ENCODE data around the gene SMURF2. TPM values are rescaled to one million over a fixed set of nuclear protein-coding genes. Genes with fewer than 3 reads are reported as not detected.

SMURF2 gene
- total and polyA plus RNA-seq, 9 of the 15 experiments (the other 6 are each of a cell fraction or from before 2014, with no cell fraction given), result 3.8 to 22.0 (median 14.8) TPM

- H3K9me1 ChIP-seq (ENCODE audit: control insufficient read depth, insufficient read depth, low read length), result no peaks in the 10 kb centered on the region
- BruUV-seq (replicated peaks), result TSS peak; percentile 36
- no peaks in the 10 kb centered on the region for H3K9me3 ChIP-seq (replicated peaks; ENCODE audit: control insufficient read depth, insufficient read depth, low read depth, low read length)
- peaks cover 7 to 20% of the 10 kb centered on the region in 2 experiments; a peak in 4 of 5 replicates for H3K4me1 ChIP-seq (replicated peaks in 1 of 2; ENCODE audit: control insufficient read depth in 2 of 2, insufficient read depth in 2 of 2, low read length in 2 of 2)
- intact Hi-C loops (cut with micrococcal nuclease), result no loop called here
- in situ Hi-C loops (cut with MboI), result no loop called here
- FAIRE-seq, result peak; percentile 69
- 6% methylated on average over 3 of the region's 3 CpGs for WGBS (ENCODE audit: insufficient coverage, low coverage, missing lambda C conversion rate)
- H3K27me3 ChIP-seq (ENCODE audit: control insufficient read depth in 2 of 2, insufficient read depth in 2 of 2, low read length in 2 of 2), result no peaks in the 10 kb centered on the region
- H3K4me3 ChIP-seq, result no peak overlapping the region
- peak overlapping the region; percentile 75 for H3K4me2 ChIP-seq (ENCODE audit: insufficient read depth, low read length)
- peak; percentile 93 for ATAC-seq
- H4K20me1 ChIP-seq (replicated peaks; ENCODE audit: control insufficient read depth, insufficient read depth, low read length), result no peaks in the 10 kb centered on the region
- peak overlapping the region; percentile 98 for H3K27ac ChIP-seq (ENCODE audit: extremely low read depth, low read depth, low read length)
- H3K36me3 ChIP-seq (ENCODE audit: control insufficient read depth, insufficient read depth, low read length), result peaks cover 21% of the 10 kb centered on the region
- H2AFZ ChIP-seq (ENCODE audit: low read depth, low read length), result peak overlapping the region; percentile 94
- DNase-seq (ENCODE audit: extremely low read depth in 1 of 4, low spot score in 3 of 4), result peak in 3 of 4 experiments; percentile 12 to 76 (median 53)
- ChIA-PET CTCF (ENCODE audit: low intra/inter-chr PET ratio) (interaction anchor here (1.0 kb wide), 1 partner anchor 76 kb away, joined by 4 read pairs; no protein-coding TSS in a partner anchor), POLR2A (interaction anchor here (0.5 to 1.8 kb wide), 13 partner anchors 10 to 153 kb away, joined by 3 to 18 read pairs (median 4); partner anchors contain the start of genes CEP95 and DDX5)
- H3K9ac ChIP-seq (ENCODE audit: insufficient read depth in 1 of 2, low read depth in 2 of 2, low read length in 2 of 2), result peak overlapping the region; percentile 75 to 86; a peak in 3 of 4 replicates
- H3K79me2 ChIP-seq (ENCODE audit: control insufficient read depth, insufficient read depth, low read length), result no peaks in the 10 kb centered on the region
- TF ChIP-seq JUNB (CRISPR knock-in tag; conservative IDR thresholded peaks at IDR 0.05) (no peak), AFF1 (IDR thresholded peaks at IDR 0.05; ENCODE audit: low read depth in 1 of 2, partially characterized antibody in 2 of 2) (no peak), ETS2 (tag; IDR thresholded peaks at IDR 0.05; ENCODE audit: borderline replicate concordance, poor library complexity, severe bottlenecking) (no peak), ZNF764 (CRISPR knock-in tag; IDR thresholded peaks at IDR 0.05; ENCODE audit: low read depth) (no peak), ZNF197 (CRISPR knock-in tag; IDR thresholded peaks at IDR 0.05; ENCODE audit: low read depth) (no peak), CHAMP1 (IDR thresholded peaks at IDR 0.05) (no peak), CEBPG (CRISPR knock-in tag; IDR thresholded peaks at IDR 0.05) (no peak), CEBPG (tag; conservative IDR thresholded peaks at IDR 0.05 in 1 of 2, IDR thresholded peaks at IDR 0.05 in 1 of 2) (peak; percentile 53 to 60), MTF1 (CRISPR knock-in tag; IDR thresholded peaks at IDR 0.05; ENCODE audit: borderline replicate concordance) (no peak)
- TF ChIP-seq, protein P1, sequence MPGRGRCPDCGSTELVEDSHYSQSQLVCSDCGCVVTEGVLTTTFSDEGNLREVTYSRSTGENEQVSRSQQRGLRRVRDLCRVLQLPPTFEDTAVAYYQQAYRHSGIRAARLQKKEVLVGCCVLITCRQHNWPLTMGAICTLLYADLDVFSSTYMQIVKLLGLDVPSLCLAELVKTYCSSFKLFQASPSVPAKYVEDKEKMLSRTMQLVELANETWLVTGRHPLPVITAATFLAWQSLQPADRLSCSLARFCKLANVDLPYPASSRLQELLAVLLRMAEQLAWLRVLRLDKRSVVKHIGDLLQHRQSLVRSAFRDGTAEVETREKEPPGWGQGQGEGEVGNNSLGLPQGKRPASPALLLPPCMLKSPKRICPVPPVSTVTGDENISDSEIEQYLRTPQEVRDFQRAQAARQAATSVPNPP (IDR thresholded peaks at IDR 0.05; ENCODE audit: borderline replicate concordance, insufficient read depth, insufficient read length), result no peak
Measured at GRCh38 chr17:64572682-64573154, 89.4 kb downstream of the SMURF2 start.

Measured in K562 (cell line).